OCI-LY1 (cell line): ENCODE data around the gene DPT.

Source experiments
- H2AFZ ChIP-seq: fragments of 200-600 bp; sonication (generic), shearing (Covaris generic); 2 replicates; pipeline ENCODE4 v1.6.0; 2014; ENCODE audit warnings: antibody characterized with exemption, mild to moderate bottlenecking, low read length
- H3F3A ChIP-seq: fragments of 200-600 bp; sonication (generic), shearing (Covaris generic); 2 replicates; pipeline ENCODE4 v1.6.0; 2014; ENCODE audit warnings: mild to moderate bottlenecking, antibody characterized with exemption, low read length, moderate library complexity; ENCODE audit not compliant: insufficient read depth
- H3K27ac ChIP-seq: fragments of 200-600 bp; sonication (generic); 2 replicates; pipeline ENCODE4 v1.5.1; 2014; ENCODE audit warnings: low read length, mixed run types, mild to moderate bottlenecking, low read depth; ENCODE audit not compliant: poor library complexity, severe bottlenecking
- H3K27me3 ChIP-seq: fragments of 200-600 bp; sonication (generic); 2 replicates; pipeline ENCODE4 v1.6.0; 2014; ENCODE audit warnings: antibody characterized with exemption, mild to moderate bottlenecking, low read length, moderate library complexity; ENCODE audit not compliant: insufficient read depth
- H3K36me3 ChIP-seq: fragments of 200-600 bp; sonication (generic); 2 replicates; pipeline ENCODE4 v1.6.1; 2014; ENCODE audit warnings: mild to moderate bottlenecking, antibody characterized with exemption, low read length, moderate library complexity, mixed read lengths; ENCODE audit not compliant: insufficient read depth
- H3K4me1 ChIP-seq: fragments of 200-600 bp; sonication (generic); 2 replicates; pipeline ENCODE4 v1.5.1; 2014; ENCODE audit warnings: mild to moderate bottlenecking, low read length, moderate library complexity; ENCODE audit not compliant: insufficient read depth, severe bottlenecking
- H3K4me2 ChIP-seq: fragments of 200-600 bp; sonication (generic), shearing (Covaris generic); 2 replicates; pipeline ENCODE4 v1.6.1; 2014; ENCODE audit warnings: low read length
- H3K4me3 ChIP-seq: fragments of 200-600 bp; sonication (generic); 2 replicates; pipeline ENCODE4 v1.5.1; 2014; ENCODE audit warnings: low read length, low read depth, mild to moderate bottlenecking, mixed read lengths; ENCODE audit not compliant: poor library complexity, severe bottlenecking
- H3K79me2 ChIP-seq: fragments of 200-600 bp; shearing (Covaris generic); 2 replicates; pipeline ENCODE4 v1.6.1; 2016; ENCODE audit warnings: mixed run types, low read length, mixed read lengths; ENCODE audit not compliant: insufficient read depth
- H3K9ac ChIP-seq: fragments of 200-600 bp; sonication (generic), shearing (Covaris generic); 2 replicates; pipeline ENCODE4 v1.6.1; 2014; ENCODE audit warnings: mild to moderate bottlenecking, low read length, mixed read lengths
- H3K9me2 ChIP-seq: fragments of 200-600 bp; sonication (generic), shearing (Covaris generic); 2 replicates; pipeline ENCODE4 v1.6.1; 2014; ENCODE audit warnings: low read depth, mild to moderate bottlenecking, low read length, mixed read lengths
- H3K9me3 ChIP-seq: fragments of 200-600 bp; shearing (Covaris generic); 2 replicates; pipeline ENCODE4 v1.6.1; 2014; ENCODE audit warnings: low read length, mixed read lengths
- H4K20me1 ChIP-seq: fragments of 200-600 bp; sonication (generic), shearing (Covaris generic); 2 replicates; pipeline ENCODE4 v1.6.0; 2016; ENCODE audit warnings: mild to moderate bottlenecking, low read length; ENCODE audit not compliant: insufficient read depth
- CTCF ChIP-seq: fragments of 200-600 bp; sonication (generic), shearing (Covaris generic); IDR thresholded peaks from 2 replicates; pipeline ENCODE4 v1.5.1; 2017; ENCODE audit warnings: mild to moderate bottlenecking, antibody characterized with exemption, low read length, moderate library complexity, mixed read lengths
- EZH2 ChIP-seq: fragments of 200-600 bp; sonication (generic), shearing (Covaris generic); IDR thresholded peaks from 2 replicates; pipeline ENCODE4 v1.8.0; 2017; ENCODE audit warnings: borderline replicate concordance, mixed run types, mild to moderate bottlenecking, antibody characterized with exemption, low read length, moderate library complexity, mixed read lengths

The DPT gene

GRCh38 chr1:168725831-168726230, 3.2 kb downstream of the DPT start:
- H3K79me2 ChIP-seq: no peaks in the 10 kb centered on the region
- no peaks in the 10 kb centered on the region for H3K9me2 ChIP-seq
- no peak overlapping the region for H3K9ac ChIP-seq
- H2AFZ ChIP-seq: no peak overlapping the region
- no peak overlapping the region for H3K4me3 ChIP-seq
- H3F3A ChIP-seq: no peaks in the 10 kb centered on the region
- H3K4me2 ChIP-seq: no peak overlapping the region
- TF ChIP-seq CTCF (no peak), EZH2 (no peak)
- H3K27me3 ChIP-seq: no peaks in the 10 kb centered on the region
- H3K36me3 ChIP-seq: no peaks in the 10 kb centered on the region
- H3K4me1 ChIP-seq: no peaks in the 10 kb centered on the region
- H3K27ac ChIP-seq: no peak overlapping the region
- no peaks in the 10 kb centered on the region for H4K20me1 ChIP-seq
- H3K9me3 ChIP-seq: no peaks in the 10 kb centered on the region

- no peak for TF ChIP-seq CTCF
- no peak for TF ChIP-seq EZH2
- Histone ChIP-seq H3K4me3 (no peak overlapping the region), H3K9ac (no peak overlapping the region), H3K9me2 (no peaks in the 10 kb centered on the region), H3K9me3 (no peaks in the 10 kb centered on the region), H3K4me1 (no peaks in the 10 kb centered on the region), H4K20me1 (no peaks in the 10 kb centered on the region), H2AFZ (no peak overlapping the region), H3K27me3 (no peaks in the 10 kb centered on the region), H3K36me3 (no peaks in the 10 kb centered on the region), H3F3A (no peaks in the 10 kb centered on the region), H3K79me2 (no peaks in the 10 kb centered on the region), H3K4me2 (no peak overlapping the region), H3K27ac (no peak overlapping the region)
These were observed 3.9 kb downstream of the DPT start for GRCh38 chr1:168725060-168725459.

- Histone ChIP-seq H3K27me3 (no peaks in the 10 kb centered on the region), H3K9me3 (no peaks in the 10 kb centered on the region), H3K4me1 (no peaks in the 10 kb centered on the region), H3K9ac (no peak overlapping the region), H3K36me3 (no peaks in the 10 kb centered on the region), H3K27ac (no peak overlapping the region), H3F3A (no peaks in the 10 kb centered on the region), H3K9me2 (no peaks in the 10 kb centered on the region), H3K4me3 (no peak overlapping the region), H2AFZ (no peak overlapping the region), H3K79me2 (no peaks in the 10 kb centered on the region), H4K20me1 (no peaks in the 10 kb centered on the region), H3K4me2 (no peak overlapping the region)
- TF ChIP-seq CTCF: no peak
- no peak for TF ChIP-seq EZH2
These were observed 6.0 kb downstream of the DPT start for GRCh38 chr1:168723000-168723399.
